Stimulated activated CD8-positive, alpha-beta memory T cell treated with anti-CD3 and anti-CD28 coated beads, Interleukin-12 subunit alpha, Interleukin-12 subunit beta, amount 100 ng/mL, for 24 hours (primary cell): Measurements from ENCODE around the gene KRTAP19-8.

ENCODE experiments used
- DNase-seq: peaks from one replicate; pipeline ENCODE4 v3.0.0-alpha.2; 2020; ENCODE audit errors: extremely low read depth

Gene KRTAP19-8

DNA sequence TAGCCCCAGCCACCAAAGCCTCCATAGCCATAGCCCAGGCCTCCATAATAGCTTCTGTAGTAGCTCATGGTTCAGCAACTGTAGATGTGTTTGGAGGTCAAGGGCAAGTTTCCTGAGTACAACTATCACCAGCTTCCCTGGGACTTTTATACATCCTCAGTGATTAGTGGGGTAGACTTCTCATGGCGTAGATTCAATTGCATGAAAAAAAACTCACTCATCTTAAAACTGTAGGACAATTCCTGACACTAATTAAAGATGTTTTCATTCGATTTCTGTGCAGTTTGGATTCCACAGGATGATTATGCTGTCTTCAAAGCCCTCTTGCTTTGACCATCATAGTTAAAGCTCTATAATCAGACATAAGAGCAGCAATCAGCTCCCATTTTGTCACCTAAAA is at the start of gene KRTAP19-8:
TSS of gene KRTAP19-8 (minus strand) at position 101 of the 400 bp plus-strand sequence. CDS start at position 68, 33 bp downstream.
- no peak for DNase-seq

DNA sequence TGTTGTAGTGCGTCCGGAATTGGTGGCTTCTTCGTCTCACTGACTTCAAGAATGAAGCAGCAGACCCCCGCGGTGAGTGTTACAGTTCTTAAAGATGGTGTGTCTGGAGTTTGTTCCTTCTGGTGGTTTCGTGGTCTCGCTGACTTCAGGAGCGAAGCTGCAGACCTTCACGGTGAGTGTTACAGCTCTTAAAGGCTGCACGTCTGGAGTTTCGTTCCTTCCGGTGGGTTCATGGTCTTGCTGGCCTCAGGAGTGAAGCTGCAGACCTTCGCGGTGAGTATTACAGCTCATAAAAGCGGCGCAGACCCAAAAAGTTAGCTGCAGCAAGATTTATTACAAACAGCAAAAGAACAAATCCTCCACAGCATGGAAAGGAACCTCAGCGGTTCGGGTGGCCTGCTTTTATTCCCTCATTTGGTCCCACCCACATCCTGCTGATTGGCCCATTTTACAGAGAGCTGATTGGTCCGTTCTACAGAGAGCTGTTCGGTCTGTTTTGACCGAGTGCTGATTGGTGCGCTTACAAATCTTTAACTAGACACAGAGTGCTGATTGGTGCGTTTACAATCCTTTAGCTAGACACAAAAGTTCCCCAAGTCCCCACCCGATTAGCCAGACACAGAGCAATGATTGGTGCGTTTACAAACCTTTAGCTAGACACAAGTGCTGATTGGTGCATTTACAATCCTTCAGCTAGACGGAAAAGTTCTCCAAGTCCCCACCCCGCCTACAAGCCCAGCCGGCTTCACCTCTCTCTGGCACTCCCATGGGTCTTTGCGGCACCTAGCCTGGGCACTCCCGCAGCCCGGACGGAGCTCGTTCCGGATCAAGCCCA is 49.6 kb upstream of the KRTAP19-8 start:
- DNase-seq, result no peak

- DNase-seq, result no peak
Observed at GRCh38 chr21:31084689-31085088, 46.4 kb upstream of the KRTAP19-8 start.

- DNase-seq, result no peak
Observed at GRCh38 chr21:31078796-31079195, 40.5 kb upstream of the KRTAP19-8 start.

- no peak for DNase-seq
Observed at GRCh38 chr21:31078216-31078615, 39.9 kb upstream of the KRTAP19-8 start.

GRCh38 chr21:31075848-31076247 is 37.6 kb upstream of the KRTAP19-8 start:
- no peak for DNase-seq

- DNase-seq, result no peak
Observed at GRCh38 chr21:31072533-31072932, 34.3 kb upstream of the KRTAP19-8 start.

DNA sequence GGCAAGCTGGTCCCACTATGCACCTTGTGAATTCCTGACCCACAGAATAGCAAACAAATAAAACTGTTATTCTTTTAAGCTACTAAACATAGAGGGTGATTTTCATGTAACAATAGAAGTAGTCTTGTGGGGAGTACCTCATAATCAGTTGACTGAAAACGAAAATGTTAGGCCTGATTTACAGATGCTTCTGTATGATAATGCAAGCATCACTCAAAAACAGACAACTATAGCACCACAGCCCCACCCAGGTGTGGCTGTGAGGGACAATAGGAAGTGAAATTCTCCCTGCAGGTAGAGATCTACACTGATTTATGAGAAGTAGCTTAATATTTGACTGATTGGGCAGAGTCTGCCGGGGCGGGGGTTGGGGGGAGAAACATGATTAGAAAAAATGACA is 26.5 kb upstream of the KRTAP19-8 start:
- DNase-seq, result no peak

- no peak for DNase-seq
Observed at GRCh38 chr21:31052489-31053142, 14.3 kb upstream of the KRTAP19-8 start.

- DNase-seq, result no peak
Observed at GRCh38 chr21:31050577-31051157, 12.4 kb upstream of the KRTAP19-8 start.

GRCh38 chr21:31045841-31046240 is 7.6 kb upstream of the KRTAP19-8 start:
- DNase-seq, result no peak

DNA sequence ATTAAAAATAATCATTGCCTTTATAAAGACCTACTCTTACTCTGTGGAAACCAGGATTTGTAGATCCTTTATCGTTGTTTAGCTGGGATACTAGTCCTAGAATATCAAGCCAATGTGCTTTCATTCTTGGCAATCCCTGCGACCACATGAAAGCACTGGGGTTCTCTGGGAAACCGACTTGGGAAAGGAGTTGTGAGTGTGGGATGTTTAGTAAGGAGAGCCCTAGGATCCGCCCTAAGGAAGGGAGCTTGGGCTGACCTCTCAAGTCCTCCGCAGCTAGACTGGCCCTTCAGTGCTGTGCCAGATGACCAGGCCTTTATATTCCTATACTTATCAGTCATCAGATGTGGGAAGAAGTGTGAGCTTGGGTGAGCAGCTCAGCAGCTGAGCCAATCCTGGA is 5.2 kb upstream of the KRTAP19-8 start:
- no peak for DNase-seq

- no peak for DNase-seq
Observed at GRCh38 chr21:31042080-31042464, 3.8 kb upstream of the KRTAP19-8 start.

- no peak for DNase-seq
Observed at GRCh38 chr21:31041295-31042079, 3.2 kb upstream of the KRTAP19-8 start.

GRCh38 chr21:31034378-31034777 is 3.9 kb downstream of the KRTAP19-8 start:
- no peak for DNase-seq

GRCh38 chr21:31030367-31031106 is 7.7 kb downstream of the KRTAP19-8 start:
- no peak for DNase-seq

- no peak for DNase-seq
Observed at GRCh38 chr21:31023680-31024079, 14.6 kb downstream of the KRTAP19-8 start.

- DNase-seq, result no peak
Observed at GRCh38 chr21:31022306-31022705, 16.0 kb downstream of the KRTAP19-8 start.

DNA sequence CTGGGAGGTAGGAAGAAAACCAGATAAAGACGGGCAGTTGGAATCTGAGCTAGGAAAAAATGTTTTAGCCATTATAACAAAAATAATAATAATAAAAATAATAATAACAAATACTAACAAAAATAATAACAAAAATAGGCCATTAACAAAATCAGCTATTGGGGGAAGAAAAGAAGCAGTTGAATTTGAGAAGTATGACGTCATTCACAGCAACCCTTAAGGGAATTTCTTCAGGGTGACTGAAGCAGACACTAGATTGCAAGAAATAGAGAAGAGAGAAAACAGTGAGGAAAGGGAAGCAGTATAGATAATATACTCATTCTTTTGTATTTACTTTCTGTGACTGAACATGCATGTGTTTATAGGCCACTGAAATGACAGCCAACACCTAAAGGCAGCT is 20.0 kb downstream of the KRTAP19-8 start:
- no peak for DNase-seq

DNA sequence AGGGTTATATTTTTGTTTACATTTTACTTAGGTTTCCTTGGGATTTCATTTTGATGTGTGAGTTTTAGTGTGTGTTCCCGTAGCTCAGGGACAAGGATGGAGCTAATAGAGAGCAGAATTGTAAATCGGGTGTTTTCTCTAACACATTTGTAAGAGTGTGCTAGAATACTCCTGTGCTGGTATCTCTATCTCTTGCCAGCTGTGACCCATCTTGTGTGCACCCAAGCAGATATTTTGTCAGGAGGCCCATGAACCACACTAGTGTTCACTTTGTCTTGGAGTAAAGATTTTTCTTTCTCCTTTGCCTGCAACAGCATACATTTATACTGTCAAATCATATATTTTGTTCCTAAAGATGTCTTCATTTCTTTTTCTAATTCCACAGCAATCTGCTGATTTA is 23.4 kb downstream of the KRTAP19-8 start:
- no peak for DNase-seq
